Measurements from ENCODE around the gene OR52H1.

The OR52H1 gene

GRCh38 chr11:5531053-5531831 is 17.1 kb downstream of the OR52H1 start:
- DNase-seq, result no peak

- no peak for DNase-seq
Measured at GRCh38 chr11:5528495-5528894, 19.8 kb downstream of the OR52H1 start.

GRCh38 chr11:5527716-5528115 is 20.6 kb downstream of the OR52H1 start:
- no peak for DNase-seq

DNA sequence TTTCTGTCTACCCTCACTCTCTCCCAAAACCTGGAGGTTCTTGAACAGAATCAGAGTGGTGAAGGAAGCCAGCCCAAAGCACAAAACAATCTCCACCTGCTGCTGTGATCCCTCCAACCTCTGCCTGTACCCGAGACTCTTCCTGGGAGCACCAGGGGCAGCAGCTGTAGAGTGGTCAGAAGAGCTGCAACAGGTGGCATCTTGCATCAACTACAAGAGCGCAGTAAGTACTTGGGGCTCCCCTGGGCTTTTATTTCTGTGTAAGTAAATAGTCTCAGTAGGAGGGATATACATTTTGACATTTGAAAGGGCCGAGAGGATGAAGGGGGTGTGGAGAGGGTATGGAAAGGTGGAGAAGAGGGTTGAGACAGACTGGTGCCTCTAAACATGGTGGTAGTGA is 23.6 kb downstream of the OR52H1 start:
- no peak for DNase-seq

DNA sequence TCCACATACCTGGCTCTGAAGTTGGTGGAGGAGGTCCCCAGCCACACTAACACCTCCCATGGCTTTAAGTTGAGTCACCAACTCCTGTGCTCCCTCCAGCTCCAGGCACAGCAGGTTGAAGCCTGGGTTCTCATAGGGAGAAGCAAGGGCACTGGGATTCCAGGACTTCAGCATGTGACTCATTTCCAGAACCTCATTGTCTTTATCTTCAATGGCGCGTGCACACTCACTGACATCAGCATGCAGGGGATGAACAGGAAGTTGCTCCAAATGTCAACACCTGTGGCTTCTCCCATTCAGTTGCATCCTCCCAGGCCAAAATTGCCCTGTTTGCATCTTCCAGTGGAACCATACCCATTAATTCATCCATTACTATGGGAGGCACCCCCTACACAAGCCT is 26.0 kb downstream of the OR52H1 start:
- no peak for DNase-seq

- DNase-seq, result no peak
Measured at GRCh38 chr11:5521540-5521939, 26.8 kb downstream of the OR52H1 start.

GRCh38 chr11:5516599-5516998 is 31.7 kb downstream of the OR52H1 start, which contains the start of gene UBQLNL:
UBQLNL (minus strand) TSS chr11:5516699; CDS start chr11:5516441, 258 bp downstream.
- DNase-seq, result no peak

DNA sequence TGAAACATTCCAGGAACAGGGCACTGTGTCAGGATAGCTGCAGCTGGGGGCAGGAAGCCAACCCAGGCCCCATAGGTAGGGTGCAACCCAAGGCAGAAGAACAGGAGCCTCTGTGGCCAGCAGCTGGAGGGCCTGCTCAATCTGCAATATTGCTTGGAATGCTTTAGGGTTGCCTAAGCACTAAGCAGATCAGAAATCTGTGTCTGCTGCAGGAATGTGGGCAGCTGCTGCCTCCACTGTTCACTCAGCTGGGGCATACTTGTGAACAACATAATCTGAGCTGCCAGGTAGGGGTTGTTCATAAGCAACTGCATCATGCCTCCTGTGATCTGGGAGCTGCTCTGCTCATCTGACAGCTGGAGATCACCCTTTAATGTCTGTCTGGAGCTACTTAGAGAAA is 33.5 kb downstream of the OR52H1 start:
- no peak for DNase-seq

DNA sequence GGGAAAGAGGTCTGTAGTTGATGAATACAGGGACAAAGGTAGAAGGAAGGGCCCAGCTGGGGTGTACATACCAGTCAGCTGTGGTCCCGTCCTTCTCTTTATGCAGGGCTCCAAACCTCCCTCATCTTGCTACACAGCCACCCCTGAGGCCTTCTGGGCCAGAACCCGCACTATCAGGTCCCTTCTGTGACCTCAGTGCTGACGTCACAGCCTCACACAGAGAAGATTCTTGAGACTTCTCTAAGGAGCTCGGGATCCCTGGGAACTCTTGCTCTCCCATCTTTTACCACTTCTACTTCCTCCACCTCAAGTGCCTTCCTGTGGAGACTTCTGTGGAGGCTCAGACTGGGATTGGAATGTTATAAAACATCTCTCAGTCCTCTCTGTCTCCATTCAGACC is 38.5 kb downstream of the OR52H1 start, which contains the start of gene UBQLN3:
UBQLN3 (minus strand) TSS at position 155 of the 400 bp plus-strand sequence. CDS start 399 bp downstream, outside the sequence.
- DNase-seq, result no peak

DNA sequence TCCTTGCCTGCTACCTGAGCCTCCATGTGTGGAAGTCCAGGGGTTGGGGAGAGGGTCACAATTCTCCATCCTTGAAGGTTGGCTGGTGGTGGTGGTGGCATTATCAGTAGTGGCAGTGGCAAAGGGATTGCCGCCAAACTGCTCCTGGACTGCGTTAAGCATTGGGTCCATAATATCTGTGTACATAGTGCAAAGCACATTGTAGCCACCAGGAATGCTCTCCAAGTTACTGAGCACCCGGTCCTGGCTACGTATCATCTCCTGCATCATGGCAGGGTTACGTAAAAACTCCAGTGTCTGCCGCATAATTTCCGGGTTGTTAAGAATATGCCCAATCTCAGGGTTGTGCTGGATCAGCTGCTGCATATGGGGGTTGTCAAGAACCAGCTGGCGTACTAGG is 39.7 kb downstream of the OR52H1 start:
- DNase-seq, result no peak

DNA sequence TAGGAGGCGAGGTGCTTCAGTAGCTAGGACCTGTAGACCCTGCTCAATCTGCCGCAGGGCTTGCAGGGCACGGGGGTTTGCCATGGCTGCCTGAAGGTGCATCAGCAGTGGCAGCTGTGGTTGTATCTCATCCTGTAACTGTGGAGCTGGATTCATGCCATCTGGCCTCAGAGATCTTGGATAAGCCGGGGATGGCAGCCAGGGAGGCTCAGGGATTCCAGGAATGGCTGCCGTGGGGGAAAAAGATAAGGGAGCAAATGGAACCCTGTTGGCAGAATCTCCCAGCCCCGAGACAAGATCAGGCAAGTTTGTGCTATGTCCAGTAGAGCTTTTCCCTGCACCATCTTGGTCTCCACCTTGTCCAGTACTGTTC is 40.4 kb downstream of the OR52H1 start:
- no peak for DNase-seq

GRCh38 chr11:5507177-5507932 is 41.0 kb downstream of the OR52H1 start:
- no peak for DNase-seq

GRCh38 chr11:5505363-5506048 is 42.8 kb downstream of the OR52H1 start:
- DNase-seq, result no peak

DNA sequence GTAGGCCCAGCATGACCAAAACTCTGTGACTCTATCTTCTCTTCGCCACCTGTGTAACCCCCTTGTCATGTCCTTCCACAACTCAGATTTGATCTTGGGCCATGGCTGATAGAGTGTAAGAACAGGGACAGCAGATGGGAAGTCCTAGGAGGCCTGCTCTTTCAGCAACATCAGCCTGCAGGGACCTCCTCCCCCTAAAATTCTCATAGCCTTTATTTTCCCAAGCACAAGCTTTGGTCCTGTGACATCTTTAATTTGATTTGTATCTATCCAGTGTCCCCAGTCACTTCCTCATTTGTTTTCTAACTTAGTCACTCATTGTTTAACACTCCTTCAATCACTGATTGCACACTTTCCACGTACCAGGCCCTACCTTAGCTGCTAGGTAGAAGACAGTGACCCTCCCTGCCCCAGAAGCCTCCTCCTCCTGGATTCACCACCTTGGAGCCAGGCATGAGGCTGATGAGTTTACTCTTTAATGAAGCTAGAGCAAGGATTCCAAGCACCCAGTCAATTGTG is 43.9 kb downstream of the OR52H1 start:
- no peak for DNase-seq

- no peak for DNase-seq
Measured at GRCh38 chr11:5500393-5500801, 47.9 kb downstream of the OR52H1 start.

DNA sequence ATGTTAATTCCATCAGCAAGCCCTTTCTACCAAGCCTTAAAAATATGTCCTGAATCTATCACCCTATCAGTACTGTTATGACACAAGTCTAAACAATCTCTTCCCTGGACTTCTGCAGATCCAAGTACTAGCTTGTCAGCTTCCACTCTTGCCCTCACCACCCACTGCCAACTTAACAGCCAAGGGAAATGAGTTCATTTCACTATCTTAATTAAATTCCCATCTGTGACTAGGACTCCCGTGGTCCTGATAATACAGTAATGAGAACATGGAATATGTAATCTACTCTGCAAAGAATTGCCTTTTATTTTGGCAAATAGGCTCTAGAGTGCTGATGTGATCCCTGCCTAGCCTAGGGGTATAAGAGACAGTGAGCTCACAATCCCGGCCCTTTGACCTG is 48.7 kb downstream of the OR52H1 start:
- no peak for DNase-seq
